ENCODE results near the gene RFTN1. TPM values are rescaled to one million over a fixed set of nuclear protein-coding genes. Genes with fewer than 3 reads are reported as not detected.

The RFTN1 gene
- total and polyA plus RNA-seq, 2 of the 8 experiments (the other 6 are each of a cell fraction or from before 2014, with no cell fraction given), result 4.6 to 6.7 TPM

DNA sequence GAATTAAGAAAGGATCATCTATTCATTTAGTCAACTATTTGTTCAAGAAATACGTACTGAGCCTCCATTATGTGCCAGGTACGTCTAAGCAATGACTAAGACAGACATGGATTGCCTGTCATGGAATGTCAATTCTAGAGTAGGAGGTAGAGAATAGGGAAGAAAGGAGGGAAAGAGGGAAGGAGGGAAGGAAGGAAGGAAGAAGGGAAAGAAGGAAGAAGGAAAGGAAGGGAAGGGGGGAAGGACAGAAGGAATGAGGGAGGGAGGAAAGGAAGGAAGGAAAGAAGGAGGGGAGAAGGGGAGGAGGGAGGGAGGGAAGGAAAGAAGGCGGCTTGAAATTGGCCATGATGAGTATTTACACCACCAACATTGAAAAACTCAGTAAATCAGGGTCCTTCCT lies 39.3 kb upstream of the RFTN1 start:
- no peaks in the 10 kb centered on the region for H4K20me1 ChIP-seq (replicated peaks in 1 of 2; ENCODE audit: control insufficient read depth in 1 of 2, insufficient read depth in 2 of 2, low read length in 2 of 2)
- no peak overlapping the region for H3K27ac ChIP-seq (ENCODE audit: low read depth, low read length)
- H3K4me2 ChIP-seq (ENCODE audit: insufficient read depth in 1 of 2, low read depth in 2 of 2, low read length in 2 of 2), result no peak overlapping the region
- DNase-seq (ENCODE audit: low read depth in 1 of 2, low spot score in 2 of 2), result no peak
- H2BK5ac ChIP-seq (ENCODE audit: low read depth, low read length), result no peak overlapping the region
- ChIA-PET POLR2A (ENCODE audit: partially characterized antibody) (no interaction called here), CTCF (ENCODE audit: partially characterized antibody) (interaction anchor here (1.0 to 3.6 kb wide), 8 partner anchors 41 to 285 kb away, joined by 3 to 30 read pairs (median 5); no protein-coding TSS in a partner anchor)
- no peak overlapping the region for H3K18ac ChIP-seq (ENCODE audit: extremely low read depth, low read length)
- no peak overlapping the region for H2BK20ac ChIP-seq (ENCODE audit: low read length)
- H3K27me3 ChIP-seq (replicated peaks in 1 of 4; ENCODE audit: control insufficient read depth in 3 of 4, extremely low read depth in 1 of 4, insufficient read depth in 3 of 4, low read length in 3 of 4), result no peaks in the 10 kb centered on the region
- no peaks in the 10 kb centered on the region for H3K9me3 ChIP-seq (ENCODE audit: insufficient read depth in 2 of 2, low read depth in 1 of 2, low read length in 1 of 2)
- no peak overlapping the region for H2AK5ac ChIP-seq (ENCODE audit: low read depth, low read length)
- H2BK12ac ChIP-seq (ENCODE audit: low read depth, low read length), result no peak overlapping the region
- H2BK15ac ChIP-seq (ENCODE audit: low read length), result no peak overlapping the region
- no peak overlapping the region for H3K56ac ChIP-seq (replicated peaks; ENCODE audit: insufficient read length, low read depth, low read length)
- H3K14ac ChIP-seq (ENCODE audit: insufficient read length), result no peak overlapping the region
- no peak overlapping the region for H3K9ac ChIP-seq (replicated peaks in 1 of 4; ENCODE audit: extremely low read depth in 1 of 4, low read depth in 3 of 4, low read length in 3 of 4)
- H4K8ac ChIP-seq (ENCODE audit: extremely low read depth, insufficient read depth, low read length), result no peak overlapping the region
- TF ChIP-seq CREB1 (IDR thresholded peaks at IDR 0.05) (no peak), ASH2L (IDR thresholded peaks at IDR 0.05; ENCODE audit: low read length) (no peak)
- no peak overlapping the region for H3K4ac ChIP-seq (replicated peaks; ENCODE audit: insufficient read length, low read depth, low read length)
- no peaks in the 10 kb centered on the region for H3K79me1 ChIP-seq (ENCODE audit: low read depth, low read length)
- no peak overlapping the region for H4K5ac ChIP-seq (ENCODE audit: insufficient read length, low read depth, low read length)
- H4K91ac ChIP-seq (replicated peaks; ENCODE audit: insufficient read length, low read length), result no peak overlapping the region
- no peaks in the 10 kb centered on the region for H3K23me2 ChIP-seq (ENCODE audit: low read depth, low read length)
- no peak overlapping the region for H3K23ac ChIP-seq (ENCODE audit: insufficient read length)
- H2BK120ac ChIP-seq (replicated peaks; ENCODE audit: low read depth, low read length), result no peak overlapping the region
- no peak for FAIRE-seq
- H3K79me2 ChIP-seq (ENCODE audit: control insufficient read depth in 1 of 2, insufficient read depth in 2 of 2, low read length in 2 of 2), result no peaks in the 10 kb centered on the region
- H3K4me3 ChIP-seq (ENCODE audit: extremely low read depth in 1 of 4, insufficient read depth in 2 of 4, low read depth in 3 of 4, low read length in 4 of 4), result no peak overlapping the region
- H3K36me3 ChIP-seq (ENCODE audit: control insufficient read depth in 2 of 4, insufficient read depth in 4 of 4, low read length in 3 of 4), result peaks cover 0 to 2% (median under 1%) of the 10 kb centered on the region in 4 experiments; a peak in 2 of 8 replicates
- no peak overlapping the region for H2AFZ ChIP-seq (ENCODE audit: low read length)
- peaks cover 0 to 4% (median 2%) of the 10 kb centered on the region in 4 experiments; a peak in 4 of 7 replicates for H3K4me1 ChIP-seq (replicated peaks in 1 of 4; ENCODE audit: control insufficient read depth in 3 of 4, insufficient read depth in 4 of 4, low read length in 3 of 4)
- WGBS, 2 experiments (ENCODE audit: extremely low coverage in 1 of 2, insufficient coverage in 1 of 2, insufficient read length in 1 of 2, insufficient replicate concordance in 2 of 2, low coverage in 1 of 2, low lambda C conversion rate in 2 of 2, missing lambda C conversion rate in 1 of 2), result 90% methylated on average over 3 of the region's 3 CpGs; no CpG with 5 or more reads in 1 of the 2 experiments

Data from H1 (cell line).